ENCODE results near the gene ZBTB20.

GRCh38 chr3:114525278-114525677 lies 621.8 kb downstream of the ZBTB20 start:
- TF ChIP-seq CTCF (IDR thresholded peaks at IDR 0.05) = no peak
- no peak for TF ChIP-seq POLR2AphosphoS5 (IDR thresholded peaks at IDR 0.05)
- TF ChIP-seq POLR2A (IDR thresholded peaks at IDR 0.05) = no peak
